Measurements from ENCODE around the gene SORD.
"Not testable (repeated sequence)": the region's sequence is repeated elsewhere in the genome, so short reads cannot be mapped to it uniquely, and the experiment has no call there.

DNA sequence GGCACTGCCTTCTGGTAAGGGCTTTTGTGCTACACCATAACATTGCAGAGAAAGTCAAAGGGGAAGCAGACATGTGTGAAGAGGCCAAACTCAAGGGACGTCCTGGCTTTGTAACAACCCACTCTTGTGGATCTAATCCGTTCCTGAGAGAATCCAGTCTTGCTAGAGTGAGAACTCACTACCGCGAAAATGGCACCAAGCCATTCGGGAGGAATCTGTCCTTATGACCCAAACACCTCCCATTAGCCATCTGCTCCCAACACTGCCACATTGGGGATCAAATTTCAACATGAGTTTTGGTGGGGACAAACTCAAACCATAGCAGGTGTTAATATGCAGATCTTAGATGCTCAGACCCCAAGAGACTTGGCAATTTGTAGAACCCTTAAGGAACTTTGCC is 56.2 kb downstream of the SORD start:
- not testable (repeated sequence) for TF ChIP-seq YY1 (IDR thresholded peaks at IDR 0.05; ENCODE audit: low read depth, low read length); POLR2AphosphoS5 (IDR thresholded peaks at IDR 0.05; ENCODE audit: low read length); RAD21 (IDR thresholded peaks at IDR 0.05; ENCODE audit: insufficient read depth, low read depth, low read length); GABPA (IDR thresholded peaks at IDR 0.05; ENCODE audit: low read depth); EP300 (IDR thresholded peaks at IDR 0.05; ENCODE audit: borderline replicate concordance in 1 of 2, control insufficient read depth in 1 of 2, low read depth in 2 of 2, low read length in 2 of 2); GATAD2B (conservative IDR thresholded peaks at IDR 0.05; ENCODE audit: low read depth); POLR2A (IDR thresholded peaks at IDR 0.05; ENCODE audit: low read depth, low read length)
- TF ChIP-seq, protein P1, sequence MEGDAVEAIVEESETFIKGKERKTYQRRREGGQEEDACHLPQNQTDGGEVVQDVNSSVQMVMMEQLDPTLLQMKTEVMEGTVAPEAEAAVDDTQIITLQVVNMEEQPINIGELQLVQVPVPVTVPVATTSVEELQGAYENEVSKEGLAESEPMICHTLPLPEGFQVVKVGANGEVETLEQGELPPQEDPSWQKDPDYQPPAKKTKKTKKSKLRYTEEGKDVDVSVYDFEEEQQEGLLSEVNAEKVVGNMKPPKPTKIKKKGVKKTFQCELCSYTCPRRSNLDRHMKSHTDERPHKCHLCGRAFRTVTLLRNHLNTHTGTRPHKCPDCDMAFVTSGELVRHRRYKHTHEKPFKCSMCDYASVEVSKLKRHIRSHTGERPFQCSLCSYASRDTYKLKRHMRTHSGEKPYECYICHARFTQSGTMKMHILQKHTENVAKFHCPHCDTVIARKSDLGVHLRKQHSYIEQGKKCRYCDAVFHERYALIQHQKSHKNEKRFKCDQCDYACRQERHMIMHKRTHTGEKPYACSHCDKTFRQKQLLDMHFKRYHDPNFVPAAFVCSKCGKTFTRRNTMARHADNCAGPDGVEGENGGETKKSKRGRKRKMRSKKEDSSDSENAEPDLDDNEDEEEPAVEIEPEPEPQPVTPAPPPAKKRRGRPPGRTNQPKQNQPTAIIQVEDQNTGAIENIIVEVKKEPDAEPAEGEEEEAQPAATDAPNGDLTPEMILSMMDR (IDR thresholded peaks at IDR 0.05 in 2 of 3, conservative IDR thresholded peaks at IDR 0.05 in 1 of 3; ENCODE audit: control insufficient read depth in 2 of 3, extremely low read depth in 1 of 3, insufficient read depth in 1 of 3, low read depth in 3 of 3, low read length in 3 of 3): not testable (repeated sequence)

All from GM12878 (cell line).